ENCODE measurements around the gene CALML3. TPM values are rescaled to one million over a fixed set of nuclear protein-coding genes. Genes with fewer than 3 reads are reported as not detected.
A peak's percentile ranks its signal among the peaks of the same experiment; 100 is the strongest.

CALML3 gene
- total and polyA plus RNA-seq, 2 of the 13 experiments (the other 11 are each of a cell fraction or from before 2014, with no cell fraction given) = not detected

GRCh38 chr10:5502571-5503476, 21.9 kb upstream of the CALML3 start:
- no peak for DNase-seq (ENCODE audit: low spot score)
- Histone ChIP-seq H3K79me2 (ENCODE audit: insufficient read depth, low read length) (no peaks in the 10 kb centered on the region), H3K4me2 (ENCODE audit: low read depth, low read length) (no peak overlapping the region), H4K20me1 (ENCODE audit: insufficient read depth, low read length) (no peaks in the 10 kb centered on the region), H2AFZ (ENCODE audit: low read length) (no peak overlapping the region), H3K9ac (ENCODE audit: insufficient read depth, low read depth, low read length) (no peak overlapping the region), H3K4me1 (ENCODE audit: insufficient read depth, low read length) (peaks cover 64% of the 10 kb centered on the region), H3K4me3 (replicated peaks in 1 of 3; ENCODE audit: insufficient read depth in 1 of 3, low read depth in 2 of 3, low read length in 3 of 3) (no peak overlapping the region), H3K27ac (ENCODE audit: extremely low read length, insufficient read depth, low read length) (no peak overlapping the region), H3K27me3 (ENCODE audit: control insufficient read depth in 1 of 2, insufficient read depth in 2 of 2, low read length in 2 of 2) (peaks cover 8 to 58% of the 10 kb centered on the region in 2 experiments; a peak in 4 of 5 replicates), H3K36me3 (replicated peaks in 1 of 2; ENCODE audit: control insufficient read depth in 1 of 2, insufficient read depth in 2 of 2, low read length in 2 of 2) (no peaks in the 10 kb centered on the region), H3K9me3 (ENCODE audit: low read length) (no peaks in the 10 kb centered on the region)
- peak; percentile 26 for FAIRE-seq
- ChIA-PET POLR2A (no interaction called here), CTCF (ENCODE audit: low intra/inter-chr PET ratio, low total read pairs) (no interaction called here)
- intact Hi-C loops (cut with micrococcal nuclease; ENCODE audit: unreplicated experiment) (no loop called here), in situ Hi-C loops (cut with HindIII; ENCODE audit: extremely low pct_ligation_motif_present, low pct_unique_long_range_greater_than_20kb) (no loop called here)
- no peak for ATAC-seq
- no TSS peak for BruUV-seq (replicated peaks)
- WGBS (ENCODE audit: low lambda C conversion rate) = 69% methylated on average over 13 of the region's 14 CpGs
- TF ChIP-seq, protein P1, sequence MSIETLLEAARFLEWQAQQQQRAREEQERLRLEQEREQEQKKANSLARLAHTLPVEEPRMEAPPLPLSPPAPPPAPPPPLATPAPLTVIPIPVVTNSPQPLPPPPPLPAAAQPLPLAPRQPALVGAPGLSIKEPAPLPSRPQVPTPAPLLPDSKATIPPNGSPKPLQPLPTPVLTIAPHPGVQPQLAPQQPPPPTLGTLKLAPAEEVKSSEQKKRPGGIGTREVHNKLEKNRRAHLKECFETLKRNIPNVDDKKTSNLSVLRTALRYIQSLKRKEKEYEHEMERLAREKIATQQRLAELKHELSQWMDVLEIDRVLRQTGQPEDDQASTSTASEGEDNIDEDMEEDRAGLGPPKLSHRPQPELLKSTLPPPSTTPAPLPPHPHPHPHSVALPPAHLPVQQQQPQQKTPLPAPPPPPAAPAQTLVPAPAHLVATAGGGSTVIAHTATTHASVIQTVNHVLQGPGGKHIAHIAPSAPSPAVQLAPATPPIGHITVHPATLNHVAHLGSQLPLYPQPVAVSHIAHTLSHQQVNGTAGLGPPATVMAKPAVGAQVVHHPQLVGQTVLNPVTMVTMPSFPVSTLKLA (IDR thresholded peaks at IDR 0.05) = peak; percentile 92
- no peak for TF ChIP-seq ZMAT5 (CRISPR knock-in tag; IDR thresholded peaks at IDR 0.05; ENCODE audit: borderline replicate concordance, low read depth)

DNA sequence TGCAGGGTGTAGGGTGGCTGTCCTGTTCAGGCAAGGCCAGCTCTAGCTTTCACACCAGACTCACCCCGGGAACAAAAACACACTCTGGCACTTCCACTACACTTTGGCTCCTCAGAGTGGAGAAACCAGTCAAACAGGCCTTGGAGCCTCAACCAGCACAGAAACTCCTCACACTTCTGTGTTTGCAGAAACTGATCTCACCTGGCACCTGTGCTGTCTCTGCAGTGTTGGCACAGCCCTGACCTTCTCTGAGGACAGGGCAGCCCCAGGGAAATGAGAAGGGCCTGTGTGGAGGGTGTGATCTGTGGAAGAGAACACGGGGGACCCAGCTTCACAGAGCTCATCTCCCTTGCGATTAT, 21.3 kb upstream of the CALML3 start:
- in situ Hi-C loops (cut with HindIII; ENCODE audit: extremely low pct_ligation_motif_present, low pct_unique_long_range_greater_than_20kb) (no loop called here), intact Hi-C loops (cut with micrococcal nuclease; ENCODE audit: unreplicated experiment) (no loop called here)
- H3K27ac ChIP-seq (ENCODE audit: extremely low read length, insufficient read depth, low read length) = no peak overlapping the region
- no peak overlapping the region for H3K4me2 ChIP-seq (ENCODE audit: low read depth, low read length)
- 30% methylated on average over 3 of the region's 3 CpGs for WGBS (ENCODE audit: low lambda C conversion rate)
- H3K27me3 ChIP-seq (ENCODE audit: control insufficient read depth in 1 of 2, insufficient read depth in 2 of 2, low read length in 2 of 2) = peaks cover 10 to 57% of the 10 kb centered on the region in 2 experiments; a peak in 4 of 5 replicates
- peaks cover 70% of the 10 kb centered on the region for H3K4me1 ChIP-seq (ENCODE audit: insufficient read depth, low read length)
- no peaks in the 10 kb centered on the region for H3K9me3 ChIP-seq (ENCODE audit: low read length)
- TF ChIP-seq, protein P1 (IDR thresholded peaks at IDR 0.05) = 0 out of 2 replicates have a peak, but pooled peaks have one; percentile 23
- no peak for TF ChIP-seq ZBTB4 (CRISPR knock-in tag; IDR thresholded peaks at IDR 0.05; ENCODE audit: borderline replicate concordance)
- no peak for TF ChIP-seq TMF1 (CRISPR knock-in tag; IDR thresholded peaks at IDR 0.05; ENCODE audit: low read depth)
- TF ChIP-seq NFIC (IDR thresholded peaks at IDR 0.05; ENCODE audit: low read length) = no peak
- ATAC-seq (no peak), FAIRE-seq (no peak), DNase-seq (ENCODE audit: low spot score) (no peak)
- no peak overlapping the region for H2AFZ ChIP-seq (ENCODE audit: low read length)
- no TSS peak for BruUV-seq (replicated peaks)
- H3K9ac ChIP-seq (ENCODE audit: insufficient read depth, low read depth, low read length) = no peak overlapping the region
- no peak overlapping the region for H3K4me3 ChIP-seq (replicated peaks in 1 of 3; ENCODE audit: insufficient read depth in 1 of 3, low read depth in 2 of 3, low read length in 3 of 3)
- POLR2A ChIA-PET = no interaction called here
- CTCF ChIA-PET (ENCODE audit: low intra/inter-chr PET ratio, low total read pairs) = no interaction called here
- H3K36me3 ChIP-seq (replicated peaks in 1 of 2; ENCODE audit: control insufficient read depth in 1 of 2, insufficient read depth in 2 of 2, low read length in 2 of 2) = no peaks in the 10 kb centered on the region
- no peaks in the 10 kb centered on the region for H4K20me1 ChIP-seq (ENCODE audit: insufficient read depth, low read length)
- H3K79me2 ChIP-seq (ENCODE audit: insufficient read depth, low read length) = no peaks in the 10 kb centered on the region

All from HepG2 (cell line).